22Rv1 (cell line): ENCODE measurements around the gene ALMS1.

Source experiments
- ZFX ChIP-seq: fragments of 450-650 bp; IDR thresholded peaks from 2 replicates; pipeline ENCODE4 v1.6.1; 2017; ENCODE audit warnings: antibody characterized with exemption, borderline replicate concordance
- TF ChIP-seq, protein P1 (sequence below): fragments of 450-650 bp; IDR thresholded peaks from 2 replicates; pipeline ENCODE4 v1.5.1; 2017; ENCODE audit warnings: mild to moderate bottlenecking

DNA sequence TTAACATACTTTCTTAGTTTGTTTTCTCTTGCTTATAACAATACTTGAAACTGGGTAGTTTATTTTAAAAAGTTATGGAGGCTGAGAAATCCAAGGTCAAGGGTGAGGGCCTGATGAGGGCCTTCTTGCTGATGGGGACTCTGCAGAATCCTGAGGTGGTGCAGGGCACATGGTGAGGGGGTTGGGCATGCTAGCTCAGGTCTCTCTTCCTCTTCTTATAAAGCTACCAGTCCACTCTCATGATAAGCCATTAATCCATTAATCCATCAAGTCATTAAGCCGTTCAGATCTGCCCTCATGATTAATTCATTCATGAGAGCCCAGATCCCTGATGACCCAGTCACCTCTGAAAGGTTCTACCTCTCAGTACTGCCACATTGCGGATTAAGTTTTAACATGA is 21.4 kb downstream of the ALMS1 start:
- TF ChIP-seq, protein P1, sequence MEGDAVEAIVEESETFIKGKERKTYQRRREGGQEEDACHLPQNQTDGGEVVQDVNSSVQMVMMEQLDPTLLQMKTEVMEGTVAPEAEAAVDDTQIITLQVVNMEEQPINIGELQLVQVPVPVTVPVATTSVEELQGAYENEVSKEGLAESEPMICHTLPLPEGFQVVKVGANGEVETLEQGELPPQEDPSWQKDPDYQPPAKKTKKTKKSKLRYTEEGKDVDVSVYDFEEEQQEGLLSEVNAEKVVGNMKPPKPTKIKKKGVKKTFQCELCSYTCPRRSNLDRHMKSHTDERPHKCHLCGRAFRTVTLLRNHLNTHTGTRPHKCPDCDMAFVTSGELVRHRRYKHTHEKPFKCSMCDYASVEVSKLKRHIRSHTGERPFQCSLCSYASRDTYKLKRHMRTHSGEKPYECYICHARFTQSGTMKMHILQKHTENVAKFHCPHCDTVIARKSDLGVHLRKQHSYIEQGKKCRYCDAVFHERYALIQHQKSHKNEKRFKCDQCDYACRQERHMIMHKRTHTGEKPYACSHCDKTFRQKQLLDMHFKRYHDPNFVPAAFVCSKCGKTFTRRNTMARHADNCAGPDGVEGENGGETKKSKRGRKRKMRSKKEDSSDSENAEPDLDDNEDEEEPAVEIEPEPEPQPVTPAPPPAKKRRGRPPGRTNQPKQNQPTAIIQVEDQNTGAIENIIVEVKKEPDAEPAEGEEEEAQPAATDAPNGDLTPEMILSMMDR = no peak
- TF ChIP-seq ZFX = no peak
